Measurements from ENCODE around the gene HTRA3.

DNA sequence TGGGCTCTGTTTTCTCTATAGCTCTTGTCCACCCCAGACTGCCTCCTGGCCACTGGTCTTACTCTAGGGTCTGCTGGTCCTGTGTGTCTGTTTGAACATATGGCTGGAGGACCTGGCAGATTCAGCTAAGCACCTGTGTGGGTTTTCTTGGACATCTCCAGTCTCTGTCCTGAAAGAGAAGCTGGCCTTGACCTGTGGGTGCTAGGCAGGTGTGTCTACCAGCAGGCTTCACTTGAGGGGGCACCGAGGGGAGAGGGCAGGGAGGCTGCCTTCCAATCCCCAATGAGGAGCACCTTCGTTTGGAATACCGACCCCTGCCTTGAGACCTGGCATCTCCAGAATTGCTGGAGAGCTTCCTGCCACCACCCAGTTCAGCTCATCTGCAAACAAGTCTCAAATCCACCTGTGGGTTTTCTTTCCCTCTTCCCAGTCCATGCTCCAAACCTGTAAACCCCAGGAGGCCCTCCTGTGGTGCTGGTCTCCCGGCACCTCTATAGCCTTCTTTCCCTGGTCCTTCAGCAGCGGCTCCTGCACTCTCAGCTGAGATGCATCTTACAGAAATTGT, 45.2 kb downstream of the HTRA3 start:
- no peak for TF ChIP-seq CREB1 (CRISPR knock-in tag; IDR thresholded peaks at IDR 0.05; ENCODE audit: low read depth)
- TF ChIP-seq EZH2 (IDR thresholded peaks at IDR 0.05; ENCODE audit: low read depth, unreplicated experiment), result no peak
